GM12891 (cell line): ENCODE measurements around the gene DNM2.
"Not testable (repeated sequence)": the region's sequence is repeated elsewhere in the genome, so short reads cannot be mapped to it uniquely, and the experiment has no call there.

Source experiments
- DNase-seq: peaks from one replicate; pipeline ENCODE4 v3.0.0; 2011; ENCODE audit warnings: low spot score; ENCODE audit not compliant: insufficient read length
- FAIRE-seq: peaks from 2 replicates; lab custom pipeline; 2011; peaks lifted over from hg19 to GRCh38; lab: Jason Lieb, UNC
- PAX5 ChIP-seq: IDR thresholded peaks from 2 replicates; pipeline ENCODE4 v1.6.1; 2011; ENCODE audit warnings: low read length, moderate library complexity, mild to moderate bottlenecking; ENCODE audit not compliant: insufficient read depth, severe bottlenecking
- POLR2A ChIP-seq: IDR thresholded peaks from 2 replicates; pipeline ENCODE4 v1.6.1; 2011; ENCODE audit warnings: low read depth, low read length, control low read depth
- POLR2AphosphoS5 ChIP-seq: IDR thresholded peaks from 2 replicates; pipeline ENCODE4 v1.6.1; 2011; ENCODE audit warnings: low read depth, low read length, control low read depth
- POU2F2 ChIP-seq: IDR thresholded peaks from 2 replicates; pipeline ENCODE4 v1.6.1; 2011; ENCODE audit warnings: low read depth, mild to moderate bottlenecking, control low read depth, low read length, moderate library complexity
- SPI1 ChIP-seq: IDR thresholded peaks from 2 replicates; pipeline ENCODE4 v1.6.1; 2011; ENCODE audit warnings: low read depth, low read length, control low read depth
- TAF1 ChIP-seq: IDR thresholded peaks from 2 replicates; pipeline ENCODE4 v1.6.1; 2011; ENCODE audit warnings: low read depth, low read length, control low read depth

DNM2 gene

GRCh38 chr19:10848230-10848856, 130.5 kb downstream of the DNM2 start, which contains the start of gene C19orf38:
TSS of gene C19orf38 (plus strand) at chr19:10848415. CDS start at chr19:10848509, 94 bp downstream.
- FAIRE-seq: peak; percentile 5
- TF ChIP-seq POU2F2 (no peak), SPI1 (no peak), POLR2A (no peak), TAF1 (no peak), POLR2AphosphoS5 (no peak), PAX5 (no peak)
- DNase-seq: no peak

DNA sequence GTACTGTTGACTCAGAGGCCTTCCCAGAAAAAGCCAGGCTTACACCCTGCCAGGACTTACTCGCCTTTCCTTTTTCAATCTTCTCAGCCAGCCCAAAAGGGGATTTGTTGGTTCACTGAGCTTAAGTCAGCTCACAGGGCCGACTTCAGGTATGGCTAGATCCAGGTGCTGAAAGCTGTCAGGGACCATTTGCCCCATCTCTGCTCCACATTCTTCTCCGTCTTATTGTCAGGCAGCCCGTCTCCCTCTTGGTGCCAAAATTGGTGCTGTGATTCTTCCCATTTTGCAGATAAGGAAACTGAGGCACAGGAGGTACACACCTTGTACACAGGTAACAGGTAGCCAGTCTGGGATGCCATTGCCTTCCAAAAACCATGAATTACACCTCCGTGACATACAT, 132.8 kb downstream of the DNM2 start:
- TF ChIP-seq SPI1: no peak
- no peak for TF ChIP-seq POLR2AphosphoS5
- TF ChIP-seq TAF1: no peak
- no peak for TF ChIP-seq POU2F2
- TF ChIP-seq POLR2A: no peak
- no peak for TF ChIP-seq PAX5
- DNase-seq: no peak
- FAIRE-seq: no peak

DNA sequence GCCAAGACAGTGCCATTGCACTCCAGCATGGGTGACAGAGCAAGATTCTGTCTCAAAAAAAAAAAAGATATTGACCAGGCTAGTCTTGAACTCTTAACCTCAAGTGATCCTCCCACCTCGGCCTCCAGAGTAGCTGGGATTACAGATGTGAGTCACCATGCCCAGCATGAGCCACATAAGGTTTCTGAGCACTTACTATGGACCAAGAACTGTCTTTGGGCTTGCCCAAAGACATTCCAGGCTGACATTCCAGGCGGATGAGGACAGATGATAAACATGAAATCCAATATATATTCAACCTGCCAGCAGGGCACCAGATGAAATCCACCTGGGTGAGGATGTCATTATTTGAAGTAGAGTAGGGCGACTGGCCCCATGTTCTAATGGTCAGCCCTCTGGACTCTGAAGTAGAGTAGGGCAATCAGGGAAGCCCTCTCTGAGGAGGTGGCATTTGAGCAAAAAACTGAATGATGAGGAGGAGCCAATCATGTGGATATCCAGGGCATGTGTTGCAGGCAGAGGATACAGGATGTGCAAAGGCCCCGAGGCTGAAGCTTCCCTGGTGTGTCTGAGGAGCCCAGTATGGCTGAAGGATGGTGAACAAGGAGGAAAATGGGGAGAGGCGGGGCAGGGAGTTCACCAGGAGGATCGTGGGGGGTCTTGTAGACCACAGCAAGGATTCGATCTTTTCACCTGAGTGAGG, 134.4 kb downstream of the DNM2 start:
- FAIRE-seq (no peak), DNase-seq (no peak)

GRCh38 chr19:10852941-10853340, 135.1 kb downstream of the DNM2 start:
- no peak for FAIRE-seq
- DNase-seq: no peak
- TF ChIP-seq POLR2AphosphoS5: no peak
- no peak for TF ChIP-seq TAF1
- TF ChIP-seq POLR2A: no peak
- no peak for TF ChIP-seq SPI1
- TF ChIP-seq PAX5: no peak
- no peak for TF ChIP-seq POU2F2

More for the DNA sequence above, 134.4 kb downstream of the DNM2 start:
- TF ChIP-seq TAF1 (no peak), PAX5 (no peak), POLR2AphosphoS5 (no peak), POLR2A (no peak), POU2F2 (no peak), SPI1 (no peak)

DNA sequence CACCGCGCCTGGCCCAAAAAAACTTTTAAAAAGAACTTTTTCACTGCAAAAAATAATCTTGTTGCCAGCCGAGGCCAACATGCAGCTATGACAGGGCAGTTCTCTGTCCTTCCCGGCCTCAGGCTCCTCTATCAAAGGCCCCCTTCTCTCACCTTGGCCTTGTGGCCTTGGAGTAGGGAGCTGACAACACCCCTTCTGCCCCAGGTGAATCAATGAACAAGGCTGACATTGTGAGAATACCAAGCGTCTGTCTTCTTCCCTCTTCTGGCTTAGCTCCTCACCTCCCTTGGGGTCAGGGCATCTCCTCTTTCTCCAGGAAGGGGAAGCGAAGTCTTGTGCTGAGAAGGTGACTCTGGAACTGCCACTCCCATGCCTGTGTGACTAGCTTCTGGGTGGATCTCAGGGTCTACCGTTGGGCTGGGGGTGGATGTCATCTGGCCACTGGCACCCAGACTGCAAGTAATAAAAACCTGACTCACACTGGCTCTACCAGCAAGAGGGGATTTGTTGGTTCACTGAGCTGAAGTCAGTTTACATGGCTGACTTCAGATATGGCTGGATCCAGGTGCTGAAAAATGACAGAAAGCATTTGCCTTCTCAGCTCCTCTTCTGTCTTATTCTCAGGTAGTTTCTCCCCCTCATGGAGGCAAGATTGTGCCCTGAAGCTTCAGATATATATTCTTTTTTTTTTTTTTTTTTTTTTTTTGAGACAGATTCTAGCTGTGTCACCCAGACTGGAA, 136.6 kb downstream of the DNM2 start:
- FAIRE-seq: no peak
- no peak for DNase-seq
- TF ChIP-seq TAF1 (no peak), PAX5 (no peak), POU2F2 (no peak), POLR2A (no peak), POLR2AphosphoS5 (no peak), SPI1 (no peak)

DNA sequence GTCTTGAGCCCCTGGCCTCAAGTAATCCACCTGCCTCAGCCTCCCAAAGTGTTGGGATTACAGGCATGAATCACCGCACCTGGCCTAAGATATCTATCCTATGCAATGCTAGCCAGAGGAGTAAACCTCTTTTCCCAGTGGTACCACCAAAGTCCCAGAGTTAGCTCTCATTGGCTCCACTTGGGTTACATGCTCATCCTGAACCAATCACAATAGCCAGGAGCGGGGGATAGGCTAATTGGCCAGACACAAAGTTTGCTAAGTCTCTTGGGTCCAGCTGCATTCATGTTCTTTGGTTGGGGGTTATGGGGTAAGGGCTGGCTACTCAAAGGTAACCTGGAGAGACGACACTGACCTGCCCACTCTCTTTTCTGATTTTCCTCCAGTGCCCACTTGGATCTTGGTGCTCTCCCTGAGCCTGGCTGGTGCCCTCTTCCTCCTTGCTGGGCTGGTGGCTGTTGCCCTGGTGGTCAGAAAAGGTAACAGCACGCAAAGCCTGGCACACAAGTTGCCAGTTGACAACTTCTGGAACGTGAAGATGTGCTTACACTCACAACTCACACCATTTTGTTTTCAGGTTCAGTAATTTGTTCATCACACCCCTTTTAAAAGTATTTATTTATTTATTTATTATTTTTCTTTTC, 138.1 kb downstream of the DNM2 start:
- no peak for TF ChIP-seq POLR2AphosphoS5
- TF ChIP-seq PAX5: no peak
- TF ChIP-seq POLR2A: no peak
- no peak for TF ChIP-seq SPI1
- TF ChIP-seq TAF1: no peak
- DNase-seq (no peak), FAIRE-seq (no peak)

DNA sequence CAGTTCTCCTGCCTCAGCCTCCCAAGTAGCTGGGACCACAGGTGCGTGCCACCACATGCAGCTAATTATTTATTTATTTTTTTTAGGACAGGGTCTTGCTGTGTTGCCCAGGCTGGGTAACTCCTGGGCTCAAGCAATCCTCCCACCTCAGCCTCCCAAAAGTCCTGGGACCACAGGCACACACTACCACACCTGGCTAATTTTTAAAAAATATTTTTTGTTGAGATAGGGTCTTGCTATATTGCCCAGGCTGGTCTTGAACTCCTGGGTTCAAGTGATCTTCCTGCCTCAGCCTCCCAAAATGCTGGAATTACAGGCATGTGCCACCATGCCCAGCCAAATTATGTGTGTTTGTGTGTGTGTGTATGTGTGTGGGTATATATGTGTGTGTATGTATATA, 139.0 kb downstream of the DNM2 start:
- FAIRE-seq, DNase-seq: not testable (repeated sequence)

- FAIRE-seq (no peak), DNase-seq (no peak)
- TF ChIP-seq POLR2A (no peak), SPI1 (no peak), POLR2AphosphoS5 (no peak), PAX5 (no peak), TAF1 (no peak), POU2F2 (no peak)
Measured at GRCh38 chr19:10858204-10858828, 140.4 kb downstream of the DNM2 start.

GRCh38 chr19:10861103-10861651, 143.3 kb downstream of the DNM2 start:
- no peak for DNase-seq
- FAIRE-seq: peak; percentile 5
- no peak for TF ChIP-seq POLR2AphosphoS5
- TF ChIP-seq SPI1: no peak
- no peak for TF ChIP-seq TAF1
- TF ChIP-seq POU2F2: no peak
- no peak for TF ChIP-seq POLR2A
- TF ChIP-seq PAX5: no peak
